ENCODE measurements around the gene ADAMTS17. TPM values are rescaled to one million over a fixed set of nuclear protein-coding genes. Genes with fewer than 3 reads are reported as not detected.

Gene ADAMTS17
- total RNA-seq, 2 donors from 2014 or later, result 0.37 to 1.1 TPM

GRCh38 chr15:100192097-100193080, 149.4 kb downstream of the ADAMTS17 start:
- H3K9me3 Mint-ChIP-seq, result no peaks in the 10 kb centered on the region
- H3K27me3 Mint-ChIP-seq, result no peaks in the 10 kb centered on the region
- H3K27ac Mint-ChIP-seq, result no peak overlapping the region
- H3K36me3 Mint-ChIP-seq (ENCODE audit: low read depth), result no peaks in the 10 kb centered on the region
- ATAC-seq (replicated peaks), result no peak
- no peak overlapping the region for H3K4me3 Mint-ChIP-seq
- H3K4me1 Mint-ChIP-seq, result no peaks in the 10 kb centered on the region

GRCh38 chr15:100191161-100191560, 150.6 kb downstream of the ADAMTS17 start:
- H3K27ac Mint-ChIP-seq, result no peak overlapping the region
- no peak overlapping the region for H3K4me3 Mint-ChIP-seq
- no peaks in the 10 kb centered on the region for H3K27me3 Mint-ChIP-seq
- no peaks in the 10 kb centered on the region for H3K9me3 Mint-ChIP-seq
- H3K4me1 Mint-ChIP-seq, result no peaks in the 10 kb centered on the region
- ATAC-seq (replicated peaks), result no peak
- no peaks in the 10 kb centered on the region for H3K36me3 Mint-ChIP-seq (ENCODE audit: low read depth)

- no peaks in the 10 kb centered on the region for H3K27me3 Mint-ChIP-seq
- ATAC-seq (replicated peaks), result no peak
- no peaks in the 10 kb centered on the region for H3K36me3 Mint-ChIP-seq (ENCODE audit: low read depth)
- no peak overlapping the region for H3K4me3 Mint-ChIP-seq
- no peak overlapping the region for H3K27ac Mint-ChIP-seq
- H3K9me3 Mint-ChIP-seq, result no peaks in the 10 kb centered on the region
- H3K4me1 Mint-ChIP-seq, result no peaks in the 10 kb centered on the region
Observed at GRCh38 chr15:100190675-100191074, 151.1 kb downstream of the ADAMTS17 start.

GRCh38 chr15:100189849-100190248, 151.9 kb downstream of the ADAMTS17 start:
- no peak overlapping the region for H3K4me3 Mint-ChIP-seq
- H3K36me3 Mint-ChIP-seq (ENCODE audit: low read depth), result no peaks in the 10 kb centered on the region
- no peak for ATAC-seq (replicated peaks)
- no peaks in the 10 kb centered on the region for H3K4me1 Mint-ChIP-seq
- no peak overlapping the region for H3K27ac Mint-ChIP-seq
- no peaks in the 10 kb centered on the region for H3K9me3 Mint-ChIP-seq
- H3K27me3 Mint-ChIP-seq, result no peaks in the 10 kb centered on the region

- ATAC-seq (replicated peaks), result no peak
- Mint-ChIP-seq H3K9me3 (no peaks in the 10 kb centered on the region), H3K27me3 (no peaks in the 10 kb centered on the region), H3K27ac (no peak overlapping the region), H3K4me1 (no peaks in the 10 kb centered on the region), H3K36me3 (ENCODE audit: low read depth) (no peaks in the 10 kb centered on the region), H3K4me3 (no peak overlapping the region)
Observed at GRCh38 chr15:100189319-100189718, 152.5 kb downstream of the ADAMTS17 start.

GRCh38 chr15:100187677-100188076, 154.1 kb downstream of the ADAMTS17 start:
- Mint-ChIP-seq H3K9me3 (no peaks in the 10 kb centered on the region), H3K4me3 (no peak overlapping the region), H3K27ac (no peak overlapping the region), H3K4me1 (no peaks in the 10 kb centered on the region), H3K36me3 (ENCODE audit: low read depth) (no peaks in the 10 kb centered on the region), H3K27me3 (no peaks in the 10 kb centered on the region)
- ATAC-seq (replicated peaks), result no peak

GRCh38 chr15:100186960-100187359, 154.8 kb downstream of the ADAMTS17 start:
- no peak for ATAC-seq (replicated peaks)
- Mint-ChIP-seq H3K4me3 (no peak overlapping the region), H3K9me3 (no peaks in the 10 kb centered on the region), H3K27ac (no peak overlapping the region), H3K27me3 (no peaks in the 10 kb centered on the region), H3K36me3 (ENCODE audit: low read depth) (no peaks in the 10 kb centered on the region), H3K4me1 (no peaks in the 10 kb centered on the region)

GRCh38 chr15:100186366-100186765, 155.4 kb downstream of the ADAMTS17 start:
- Mint-ChIP-seq H3K36me3 (ENCODE audit: low read depth) (no peaks in the 10 kb centered on the region), H3K9me3 (no peaks in the 10 kb centered on the region), H3K27ac (no peak overlapping the region), H3K4me1 (no peaks in the 10 kb centered on the region), H3K4me3 (no peak overlapping the region), H3K27me3 (no peaks in the 10 kb centered on the region)
- ATAC-seq (replicated peaks), result no peak

- no peak overlapping the region for H3K27ac Mint-ChIP-seq
- no peaks in the 10 kb centered on the region for H3K36me3 Mint-ChIP-seq (ENCODE audit: low read depth)
- no peak overlapping the region for H3K4me3 Mint-ChIP-seq
- H3K4me1 Mint-ChIP-seq, result no peaks in the 10 kb centered on the region
- H3K9me3 Mint-ChIP-seq, result no peaks in the 10 kb centered on the region
- no peaks in the 10 kb centered on the region for H3K27me3 Mint-ChIP-seq
- no peak for ATAC-seq (replicated peaks)
Observed at GRCh38 chr15:100183921-100184495, 157.8 kb downstream of the ADAMTS17 start.

- no peak overlapping the region for H3K27ac Mint-ChIP-seq
- no peak overlapping the region for H3K4me3 Mint-ChIP-seq
- no peaks in the 10 kb centered on the region for H3K4me1 Mint-ChIP-seq
- H3K27me3 Mint-ChIP-seq, result no peaks in the 10 kb centered on the region
- no peaks in the 10 kb centered on the region for H3K36me3 Mint-ChIP-seq (ENCODE audit: low read depth)
- ATAC-seq (replicated peaks), result no peak
- peaks cover 4% of the 10 kb centered on the region for H3K9me3 Mint-ChIP-seq
Observed at GRCh38 chr15:100180921-100181320, 160.9 kb downstream of the ADAMTS17 start.

- no peak overlapping the region for H3K27ac Mint-ChIP-seq
- no peaks in the 10 kb centered on the region for H3K36me3 Mint-ChIP-seq (ENCODE audit: low read depth)
- H3K9me3 Mint-ChIP-seq, result peaks cover 4% of the 10 kb centered on the region
- ATAC-seq (replicated peaks), result no peak
- H3K4me1 Mint-ChIP-seq, result no peaks in the 10 kb centered on the region
- H3K4me3 Mint-ChIP-seq, result no peak overlapping the region
- no peaks in the 10 kb centered on the region for H3K27me3 Mint-ChIP-seq
Observed at GRCh38 chr15:100175406-100176114, 166.2 kb downstream of the ADAMTS17 start.

- Mint-ChIP-seq H3K36me3 (ENCODE audit: low read depth) (no peaks in the 10 kb centered on the region), H3K27ac (no peak overlapping the region), H3K4me1 (no peaks in the 10 kb centered on the region), H3K4me3 (no peak overlapping the region), H3K27me3 (no peaks in the 10 kb centered on the region), H3K9me3 (peaks cover 4% of the 10 kb centered on the region)
- no peak for ATAC-seq (replicated peaks)
Observed at GRCh38 chr15:100174904-100175275, 166.9 kb downstream of the ADAMTS17 start.

GRCh38 chr15:100174159-100174903, 167.4 kb downstream of the ADAMTS17 start:
- Mint-ChIP-seq H3K9me3 (peaks cover 4% of the 10 kb centered on the region), H3K4me1 (no peaks in the 10 kb centered on the region), H3K27me3 (no peaks in the 10 kb centered on the region), H3K36me3 (ENCODE audit: low read depth) (no peaks in the 10 kb centered on the region), H3K27ac (no peak overlapping the region), H3K4me3 (no peak overlapping the region)
- no peak for ATAC-seq (replicated peaks)

- H3K27ac Mint-ChIP-seq, result no peak overlapping the region
- H3K4me1 Mint-ChIP-seq, result no peaks in the 10 kb centered on the region
- H3K9me3 Mint-ChIP-seq, result peaks cover 4% of the 10 kb centered on the region
- H3K27me3 Mint-ChIP-seq, result no peaks in the 10 kb centered on the region
- no peak for ATAC-seq (replicated peaks)
- H3K36me3 Mint-ChIP-seq (ENCODE audit: low read depth), result no peaks in the 10 kb centered on the region
- H3K4me3 Mint-ChIP-seq, result no peak overlapping the region
Observed at GRCh38 chr15:100172356-100173024, 169.3 kb downstream of the ADAMTS17 start.

Data from activated T-helper 17 cell treated with anti-CD3 and anti-CD28 coated beads, Interleukin-2, amount 50 U/mL, for 72 hours (primary cell).